ENCODE data around the gene DCUN1D4. TPM values are rescaled to one million over a fixed set of nuclear protein-coding genes. Genes with fewer than 3 reads are reported as not detected.
"Not testable (repeated sequence)": the region's sequence is repeated elsewhere in the genome, so short reads cannot be mapped to it uniquely, and the experiment has no call there.

The DCUN1D4 gene
- total and polyA plus RNA-seq, 9 donors: 18.5 to 25.8 (median 21.7) TPM

- no peak overlapping the region for H3K4me3 ChIP-seq (ENCODE audit: low read length)
- peaks cover 36% of the 10 kb centered on the region for H3K36me3 ChIP-seq (ENCODE audit: control insufficient read depth, insufficient read depth, low read length)
- H3K9me3 ChIP-seq (replicated peaks; ENCODE audit: control insufficient read depth, low read depth, low read length): no peaks in the 10 kb centered on the region
- H3K4me1 ChIP-seq (ENCODE audit: control insufficient read depth, insufficient read depth, low read length): no peaks in the 10 kb centered on the region
- WGBS (ENCODE audit: insufficient coverage): 90% methylated on average over 4 of the region's 7 CpGs
- no peak for DNase-seq
- H3K27ac ChIP-seq (ENCODE audit: low read length): no peak overlapping the region
- H3K27me3 ChIP-seq (ENCODE audit: control insufficient read depth, insufficient read depth, low read length): no peaks in the 10 kb centered on the region
Measured at GRCh38 chr4:51909236-51909703, 66.3 kb downstream of the DCUN1D4 start.

- Histone ChIP-seq H3K27me3 (ENCODE audit: control insufficient read depth, insufficient read depth, low read length) (no peaks in the 10 kb centered on the region), H3K4me1 (ENCODE audit: control insufficient read depth, insufficient read depth, low read length) (no peaks in the 10 kb centered on the region), H3K9me3 (replicated peaks; ENCODE audit: control insufficient read depth, low read depth, low read length) (no peaks in the 10 kb centered on the region), H3K36me3 (ENCODE audit: control insufficient read depth, insufficient read depth, low read length) (peaks cover 7% of the 10 kb centered on the region), H3K4me3 (ENCODE audit: low read length) (no peak overlapping the region), H3K27ac (ENCODE audit: low read length) (no peak overlapping the region)
- 90% methylated on average over 2 of the region's 6 CpGs for WGBS (ENCODE audit: insufficient coverage)
- no peak for DNase-seq
Measured at GRCh38 chr4:51918251-51918650, 75.3 kb downstream of the DCUN1D4 start.

GRCh38 chr4:51923343-51923742 lies 80.4 kb downstream of the DCUN1D4 start:
- Histone ChIP-seq H3K27ac (ENCODE audit: low read length) (no peak overlapping the region), H3K4me1 (ENCODE audit: control insufficient read depth, insufficient read depth, low read length) (no peaks in the 10 kb centered on the region), H3K27me3 (ENCODE audit: control insufficient read depth, insufficient read depth, low read length) (no peaks in the 10 kb centered on the region), H3K36me3 (ENCODE audit: control insufficient read depth, insufficient read depth, low read length) (no peaks in the 10 kb centered on the region), H3K4me3 (ENCODE audit: low read length) (no peak overlapping the region), H3K9me3 (replicated peaks; ENCODE audit: control insufficient read depth, low read depth, low read length) (no peaks in the 10 kb centered on the region)
- 100% methylated on average over 1 of the region's 2 CpGs for WGBS (ENCODE audit: insufficient coverage)
- DNase-seq: no peak

GRCh38 chr4:51925307-51925706 lies 82.4 kb downstream of the DCUN1D4 start:
- no peak overlapping the region for H3K27ac ChIP-seq (ENCODE audit: low read length)
- no peaks in the 10 kb centered on the region for H3K9me3 ChIP-seq (replicated peaks; ENCODE audit: control insufficient read depth, low read depth, low read length)
- H3K27me3 ChIP-seq (ENCODE audit: control insufficient read depth, insufficient read depth, low read length): no peaks in the 10 kb centered on the region
- no peak overlapping the region for H3K4me3 ChIP-seq (ENCODE audit: low read length)
- no peak for DNase-seq
- no peaks in the 10 kb centered on the region for H3K4me1 ChIP-seq (ENCODE audit: control insufficient read depth, insufficient read depth, low read length)
- no peaks in the 10 kb centered on the region for H3K36me3 ChIP-seq (ENCODE audit: control insufficient read depth, insufficient read depth, low read length)

- no peak overlapping the region for H3K4me3 ChIP-seq (ENCODE audit: low read length)
- WGBS (ENCODE audit: insufficient coverage): 80% methylated on average over 1 of the region's 1 CpG
- H3K9me3 ChIP-seq (replicated peaks; ENCODE audit: control insufficient read depth, low read depth, low read length): no peaks in the 10 kb centered on the region
- no peaks in the 10 kb centered on the region for H3K27me3 ChIP-seq (ENCODE audit: control insufficient read depth, insufficient read depth, low read length)
- H3K4me1 ChIP-seq (ENCODE audit: control insufficient read depth, insufficient read depth, low read length): no peaks in the 10 kb centered on the region
- H3K36me3 ChIP-seq (ENCODE audit: control insufficient read depth, insufficient read depth, low read length): no peaks in the 10 kb centered on the region
- DNase-seq: no peak
- no peak overlapping the region for H3K27ac ChIP-seq (ENCODE audit: low read length)
Measured at GRCh38 chr4:51930557-51930956, 87.6 kb downstream of the DCUN1D4 start.

GRCh38 chr4:51931461-51931860 lies 88.5 kb downstream of the DCUN1D4 start:
- Histone ChIP-seq H3K36me3 (ENCODE audit: control insufficient read depth, insufficient read depth, low read length) (no peaks in the 10 kb centered on the region), H3K4me3 (ENCODE audit: low read length) (no peak overlapping the region), H3K9me3 (replicated peaks; ENCODE audit: control insufficient read depth, low read depth, low read length) (no peaks in the 10 kb centered on the region), H3K27me3 (ENCODE audit: control insufficient read depth, insufficient read depth, low read length) (no peaks in the 10 kb centered on the region), H3K4me1 (ENCODE audit: control insufficient read depth, insufficient read depth, low read length) (no peaks in the 10 kb centered on the region), H3K27ac (ENCODE audit: low read length) (no peak overlapping the region)
- no peak for DNase-seq

- Histone ChIP-seq H3K4me3 (ENCODE audit: low read length) (no peak overlapping the region), H3K4me1 (ENCODE audit: control insufficient read depth, insufficient read depth, low read length) (no peaks in the 10 kb centered on the region), H3K9me3 (replicated peaks; ENCODE audit: control insufficient read depth, low read depth, low read length) (no peaks in the 10 kb centered on the region), H3K27ac (ENCODE audit: low read length) (no peak overlapping the region), H3K36me3 (ENCODE audit: control insufficient read depth, insufficient read depth, low read length) (no peaks in the 10 kb centered on the region), H3K27me3 (ENCODE audit: control insufficient read depth, insufficient read depth, low read length) (no peaks in the 10 kb centered on the region)
- WGBS (ENCODE audit: insufficient coverage): no CpG with 5 or more reads among the region's 2 CpGs
- peak; percentile 24 for DNase-seq
Measured at GRCh38 chr4:51932261-51932660, 89.3 kb downstream of the DCUN1D4 start.

- Histone ChIP-seq H3K4me1 (ENCODE audit: control insufficient read depth, insufficient read depth, low read length) (no peaks in the 10 kb centered on the region), H3K27me3 (ENCODE audit: control insufficient read depth, insufficient read depth, low read length) (no peaks in the 10 kb centered on the region), H3K9me3 (replicated peaks; ENCODE audit: control insufficient read depth, low read depth, low read length) (no peaks in the 10 kb centered on the region), H3K27ac (ENCODE audit: low read length) (no peak overlapping the region), H3K4me3 (ENCODE audit: low read length) (no peak overlapping the region), H3K36me3 (ENCODE audit: control insufficient read depth, insufficient read depth, low read length) (no peaks in the 10 kb centered on the region)
- WGBS (ENCODE audit: insufficient coverage): no CpG with 5 or more reads among the region's 3 CpGs
- no peak for DNase-seq
Measured at GRCh38 chr4:51932684-51933083, 89.7 kb downstream of the DCUN1D4 start.

GRCh38 chr4:51940460-51940859 lies 97.5 kb downstream of the DCUN1D4 start:
- H3K27ac ChIP-seq (ENCODE audit: low read length); H3K4me1 ChIP-seq (ENCODE audit: control insufficient read depth, insufficient read depth, low read length); H3K9me3 ChIP-seq (replicated peaks; ENCODE audit: control insufficient read depth, low read depth, low read length); H3K27me3 ChIP-seq (ENCODE audit: control insufficient read depth, insufficient read depth, low read length); DNase-seq; H3K36me3 ChIP-seq (ENCODE audit: control insufficient read depth, insufficient read depth, low read length); H3K4me3 ChIP-seq (ENCODE audit: low read length): not testable (repeated sequence)
- WGBS (ENCODE audit: insufficient coverage): 97% methylated on average over 12 of the region's 13 CpGs

GRCh38 chr4:51942108-51942832 lies 99.3 kb downstream of the DCUN1D4 start:
- Histone ChIP-seq H3K9me3 (replicated peaks; ENCODE audit: control insufficient read depth, low read depth, low read length) (peaks cover 5% of the 10 kb centered on the region), H3K4me3 (ENCODE audit: low read length) (no peak overlapping the region), H3K27me3 (ENCODE audit: control insufficient read depth, insufficient read depth, low read length) (no peaks in the 10 kb centered on the region), H3K27ac (ENCODE audit: low read length) (no peak overlapping the region), H3K4me1 (ENCODE audit: control insufficient read depth, insufficient read depth, low read length) (no peaks in the 10 kb centered on the region), H3K36me3 (ENCODE audit: control insufficient read depth, insufficient read depth, low read length) (no peaks in the 10 kb centered on the region)
- 77% methylated on average over 5 of the region's 6 CpGs for WGBS (ENCODE audit: insufficient coverage)
- no peak for DNase-seq

- peaks cover 5% of the 10 kb centered on the region for H3K9me3 ChIP-seq (replicated peaks; ENCODE audit: control insufficient read depth, low read depth, low read length)
- no peak overlapping the region for H3K27ac ChIP-seq (ENCODE audit: low read length)
- no peak overlapping the region for H3K4me3 ChIP-seq (ENCODE audit: low read length)
- no peaks in the 10 kb centered on the region for H3K27me3 ChIP-seq (ENCODE audit: control insufficient read depth, insufficient read depth, low read length)
- H3K4me1 ChIP-seq (ENCODE audit: control insufficient read depth, insufficient read depth, low read length): no peaks in the 10 kb centered on the region
- WGBS (ENCODE audit: insufficient coverage): no CpG with 5 or more reads among the region's 2 CpGs
- H3K36me3 ChIP-seq (ENCODE audit: control insufficient read depth, insufficient read depth, low read length): no peaks in the 10 kb centered on the region
- DNase-seq: no peak
Measured at GRCh38 chr4:51942833-51943215, 99.9 kb downstream of the DCUN1D4 start.

Data from muscle of leg (tissue), 11 donors.